Smooth muscle cell of the pulmonary artery (primary cell): ENCODE measurements around the gene CDRT15. TPM values are rescaled to one million over a fixed set of nuclear protein-coding genes. Genes with fewer than 3 reads are reported as not detected.

Source experiments
- total RNA-seq: library from RNA; depleted of rRNA; stranded (reverse); fragments of >200 nt; gene quantifications from 2 replicates; pipeline ENCODE4 v1.2.3, GENCODE V29; 2014

The CDRT15 gene
- not detected in 2 replicates for total RNA-seq

GRCh38 chr17:14236762-14237161 is at the start of gene CDRT15:
TSS of gene CDRT15 (minus strand) at chr17:14236862. CDS start at chr17:14236833, 29 bp downstream.

Other genes starting within 250 kb of the CDRT15 start
- 11.9 and 12.4 TPM in 2 replicates for gene COX10, start 167.4 kb downstream of the CDRT15 start, total RNA-seq
- gene HS3ST3B1, start 64.2 kb upstream of the CDRT15 start, total RNA-seq: 0.23 and 0.46 TPM in 2 replicates